CD4-positive, alpha-beta T cell treated with Interleukin-17A for 4 hours (primary cell): Measurements from ENCODE around the gene ACP7.
A peak's percentile ranks its signal among the peaks of the same experiment; 100 is the strongest.
"Not testable (repeated sequence)": the region's sequence is repeated elsewhere in the genome, so short reads cannot be mapped to it uniquely, and the experiment has no call there.

Experiments used
- DNase-seq: peaks from one replicate; pipeline ENCODE4 v3.0.0-alpha.2; 2020; ENCODE audit warnings: mixed read lengths

The ACP7 gene, protein sequence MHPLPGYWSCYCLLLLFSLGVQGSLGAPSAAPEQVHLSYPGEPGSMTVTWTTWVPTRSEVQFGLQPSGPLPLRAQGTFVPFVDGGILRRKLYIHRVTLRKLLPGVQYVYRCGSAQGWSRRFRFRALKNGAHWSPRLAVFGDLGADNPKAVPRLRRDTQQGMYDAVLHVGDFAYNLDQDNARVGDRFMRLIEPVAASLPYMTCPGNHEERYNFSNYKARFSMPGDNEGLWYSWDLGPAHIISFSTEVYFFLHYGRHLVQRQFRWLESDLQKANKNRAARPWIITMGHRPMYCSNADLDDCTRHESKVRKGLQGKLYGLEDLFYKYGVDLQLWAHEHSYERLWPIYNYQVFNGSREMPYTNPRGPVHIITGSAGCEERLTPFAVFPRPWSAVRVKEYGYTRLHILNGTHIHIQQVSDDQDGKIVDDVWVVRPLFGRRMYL

DNA sequence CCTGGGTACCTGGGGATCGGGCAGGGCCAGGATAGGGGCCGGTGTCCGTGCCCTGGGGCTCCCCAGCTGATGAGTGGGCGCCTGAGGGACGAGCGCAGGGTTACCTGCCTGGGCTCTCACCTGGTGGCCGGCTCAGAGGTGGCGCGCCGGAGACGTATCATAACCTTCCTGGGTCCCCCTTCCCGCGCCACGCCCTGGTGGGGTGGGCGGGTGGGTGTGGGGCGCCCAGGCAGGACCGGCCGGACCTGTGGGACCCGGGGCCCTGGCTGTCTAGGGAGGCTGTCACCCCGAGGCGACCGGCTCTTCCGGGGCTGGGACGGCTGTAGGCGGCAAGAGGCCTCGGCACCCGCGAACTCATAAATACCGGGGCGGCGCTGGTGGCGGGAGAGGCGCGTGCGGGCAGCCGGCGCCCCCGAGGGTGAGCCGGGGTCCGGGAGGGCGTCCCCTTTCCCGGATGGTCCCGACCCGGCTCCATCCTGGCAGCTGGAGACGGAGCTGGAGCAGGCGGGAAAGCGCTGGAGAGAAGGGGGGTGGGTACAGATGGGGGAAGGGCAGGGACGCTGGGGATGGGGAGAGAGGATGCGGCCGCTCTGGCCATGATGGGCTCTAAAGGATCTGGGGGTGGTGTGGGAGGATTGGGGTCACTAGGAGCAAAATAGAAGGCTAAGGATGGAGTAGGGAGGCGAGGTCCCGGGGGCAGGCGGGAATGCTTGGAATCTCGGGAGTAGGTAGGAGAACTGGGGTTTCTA lies at the start of gene ACP7:
Gene ACP7 (plus strand): TSS at position 386 of the 749 bp plus-strand sequence. CDS start 902 bp downstream, outside the sequence.
- DNase-seq, result peak; percentile 44

DNA sequence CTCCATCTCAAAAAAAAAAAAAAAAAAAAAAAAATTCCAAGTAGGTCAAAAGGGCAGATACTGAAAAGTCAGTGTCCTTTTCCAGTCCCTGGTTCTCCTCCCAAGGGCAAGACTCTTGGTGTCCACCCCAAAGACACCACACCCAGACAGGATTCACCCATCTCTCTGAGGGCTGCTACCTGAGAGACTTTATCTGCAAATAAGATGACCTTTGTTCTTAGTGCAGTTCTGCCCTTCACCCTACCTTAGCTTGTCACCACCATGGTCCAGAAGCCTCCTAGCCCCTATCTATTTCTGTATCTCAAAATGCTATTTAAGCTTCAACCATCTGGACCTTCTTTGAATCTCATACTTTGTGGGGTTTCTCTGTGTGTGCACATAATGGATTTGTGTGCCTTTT lies 47.6 kb upstream of the ACP7 start:
- no peak for DNase-seq

- no peak for DNase-seq
These were observed 47.0 kb upstream of the ACP7 start for GRCh38 chr19:39037194-39037593.

- peak; percentile 4 for DNase-seq
These were observed 46.1 kb upstream of the ACP7 start for GRCh38 chr19:39038098-39038497.

DNA sequence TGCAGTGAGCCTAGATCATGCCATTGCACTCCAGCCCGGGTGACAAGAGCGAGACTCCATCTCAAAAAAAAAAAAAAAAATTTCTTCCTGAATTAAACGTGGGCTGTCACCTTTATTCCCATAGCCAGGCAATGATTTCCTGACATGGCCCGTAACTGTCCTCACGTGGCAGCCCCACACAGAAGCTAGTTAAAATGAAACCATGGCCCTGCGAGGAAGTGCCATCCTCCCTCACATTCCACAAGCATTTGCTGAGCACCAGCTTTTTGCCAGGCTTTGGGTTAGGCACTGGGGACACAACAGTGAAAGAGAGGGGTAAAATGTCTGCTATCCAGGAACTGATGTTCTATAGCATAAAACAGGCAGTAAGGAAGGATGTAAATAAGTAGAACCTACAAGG lies 38.7 kb upstream of the ACP7 start:
- no peak for DNase-seq

- DNase-seq, result no peak
These were observed 37.9 kb upstream of the ACP7 start for GRCh38 chr19:39046037-39046821.

DNA sequence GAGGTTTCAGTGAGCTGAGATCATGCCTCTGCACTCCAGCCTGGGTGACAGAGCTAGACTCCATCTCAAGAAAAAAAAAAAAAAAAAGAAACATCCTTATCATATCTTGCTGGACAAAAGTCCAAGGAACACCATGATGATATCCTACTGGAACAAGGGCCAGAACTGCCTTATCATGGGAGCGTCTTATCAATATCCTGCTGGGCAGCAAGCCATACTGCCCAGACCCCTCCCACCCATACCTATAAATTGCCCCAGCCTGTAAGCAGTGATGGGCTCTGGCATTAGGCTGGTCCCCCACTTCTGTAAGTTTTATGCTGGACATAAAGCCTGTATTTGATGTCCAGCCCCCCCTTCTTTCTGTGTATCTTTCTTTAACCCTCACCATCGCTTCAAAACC lies 37.1 kb upstream of the ACP7 start:
- no peak for DNase-seq

- peak; percentile 82 for DNase-seq
These were observed 31.9 kb upstream of the ACP7 start for GRCh38 chr19:39052243-39052746.

- DNase-seq, result no peak
These were observed 31.3 kb upstream of the ACP7 start for GRCh38 chr19:39052846-39053245.

DNA sequence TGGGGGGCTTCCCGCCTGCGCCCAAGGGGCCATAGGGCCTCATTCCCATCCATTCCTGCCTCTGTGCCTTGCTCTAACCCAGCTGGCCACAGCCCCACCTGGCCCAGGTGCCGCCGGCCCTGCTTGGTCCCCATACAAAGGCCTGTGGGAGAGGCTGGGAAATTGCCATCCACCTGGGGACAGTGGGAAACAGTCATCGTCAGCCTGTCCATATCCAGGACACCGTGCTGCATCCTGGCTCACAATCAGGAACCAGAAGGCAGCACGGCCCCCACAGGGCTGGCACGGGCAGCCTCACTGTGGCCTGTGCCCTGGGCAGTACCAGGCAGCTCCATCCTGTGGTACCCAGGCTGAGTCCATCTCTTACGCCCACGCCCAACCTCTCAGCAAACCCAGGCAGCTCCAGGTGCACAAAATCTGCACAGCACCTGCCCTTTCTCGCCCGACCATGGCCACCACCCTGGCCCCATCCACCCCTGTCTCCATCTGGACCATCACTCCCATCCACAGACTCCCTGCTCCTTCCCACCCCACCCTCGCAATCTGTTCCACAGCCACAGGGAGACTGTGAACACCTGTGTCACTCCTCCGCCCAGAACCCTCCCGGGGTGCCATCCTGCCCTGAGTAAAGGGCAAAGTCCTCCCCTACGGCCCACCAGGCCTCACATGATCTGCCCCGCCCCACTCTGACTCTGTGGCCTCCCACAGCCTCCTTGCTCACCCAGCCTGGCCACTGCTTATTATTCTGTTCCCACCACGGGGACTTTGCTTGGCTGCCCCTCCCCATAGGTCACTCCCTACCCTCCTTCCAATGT lies 30.7 kb upstream of the ACP7 start:
- DNase-seq, result no peak

GRCh38 chr19:39054091-39054470 lies 30.1 kb upstream of the ACP7 start:
- DNase-seq, result no peak

- DNase-seq, result no peak
These were observed 26.6 kb upstream of the ACP7 start for GRCh38 chr19:39057615-39058014.

DNA sequence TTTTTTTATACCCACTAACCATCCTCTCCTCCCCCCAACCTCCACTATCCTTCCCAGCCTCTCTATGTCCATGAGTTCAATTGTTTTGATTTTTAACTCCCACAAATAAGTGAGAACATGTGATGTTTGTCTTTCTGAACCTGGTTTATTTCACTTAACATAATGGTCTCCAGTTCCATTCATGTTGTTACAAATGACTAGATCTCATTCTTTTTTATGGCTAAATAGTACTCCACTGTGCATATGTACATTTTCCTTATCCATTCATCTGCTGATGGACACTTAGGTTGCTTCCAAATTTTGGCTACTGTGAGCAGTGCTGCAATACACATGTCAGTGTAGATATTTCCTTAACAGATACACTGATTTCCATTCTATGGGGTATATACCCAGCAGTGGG lies 24.9 kb upstream of the ACP7 start:
- no peak for DNase-seq

DNA sequence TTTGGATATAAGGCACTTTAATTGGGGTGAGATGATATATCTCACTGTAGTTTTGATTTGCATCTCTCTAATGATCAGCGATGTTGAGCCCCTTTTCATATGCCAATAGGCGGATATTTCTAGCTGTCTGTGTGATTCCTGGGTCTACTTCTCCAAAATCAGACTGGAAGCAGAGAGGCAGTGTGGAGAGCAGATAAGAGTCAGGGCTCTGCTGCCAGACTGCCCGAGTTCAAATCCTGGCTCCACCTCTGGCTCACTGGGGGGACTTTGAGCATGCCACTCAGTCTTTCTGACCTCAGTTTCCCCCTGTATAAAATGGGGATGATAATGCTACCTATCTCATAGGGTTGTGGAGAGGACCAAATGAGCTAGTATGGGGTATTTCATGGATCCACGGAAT lies 24.0 kb upstream of the ACP7 start:
- DNase-seq, result no peak

DNA sequence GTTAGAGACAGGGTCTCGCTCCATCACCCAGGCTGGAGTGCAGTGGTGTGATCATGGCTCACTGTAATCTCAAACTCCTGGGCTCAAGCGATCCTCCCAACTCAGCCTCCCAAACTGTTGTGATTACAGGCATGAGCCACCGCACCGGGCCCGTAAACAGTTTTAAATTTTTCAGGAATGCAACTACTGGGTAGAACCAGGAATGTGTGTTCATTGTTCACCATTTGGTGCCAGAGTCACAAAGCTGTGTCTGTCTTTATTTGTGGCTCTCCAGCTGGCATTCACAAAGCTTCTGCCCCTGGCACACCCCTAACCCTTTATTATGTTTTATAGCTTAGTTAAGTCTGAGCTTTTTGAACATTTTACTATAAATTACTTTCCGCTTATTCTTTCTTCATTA lies 19.8 kb upstream of the ACP7 start:
- DNase-seq, result no peak

DNA sequence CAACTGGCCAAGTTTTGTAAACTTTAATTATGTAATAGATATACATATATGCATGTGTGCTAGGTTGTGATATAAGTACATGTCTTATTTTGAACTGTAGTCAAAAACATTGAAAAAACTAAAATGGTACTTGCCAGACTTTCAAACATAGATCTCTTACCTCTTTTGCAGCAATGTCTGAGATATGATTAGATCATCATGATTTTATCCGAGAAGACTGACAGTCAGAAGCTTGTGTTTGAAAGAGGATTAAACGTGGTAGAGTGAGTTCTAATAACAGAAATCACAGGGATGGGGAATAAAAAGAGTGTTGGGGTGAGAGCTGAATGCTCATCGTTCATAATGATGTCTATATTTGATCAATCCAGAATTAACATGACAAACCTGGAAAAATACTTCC lies 18.2 kb upstream of the ACP7 start:
- no peak for DNase-seq

- DNase-seq, result no peak
These were observed 17.1 kb upstream of the ACP7 start for GRCh38 chr19:39067104-39067503.

- DNase-seq, result not testable (repeated sequence)
These were observed 15.9 kb upstream of the ACP7 start for GRCh38 chr19:39068259-39068658.

DNA sequence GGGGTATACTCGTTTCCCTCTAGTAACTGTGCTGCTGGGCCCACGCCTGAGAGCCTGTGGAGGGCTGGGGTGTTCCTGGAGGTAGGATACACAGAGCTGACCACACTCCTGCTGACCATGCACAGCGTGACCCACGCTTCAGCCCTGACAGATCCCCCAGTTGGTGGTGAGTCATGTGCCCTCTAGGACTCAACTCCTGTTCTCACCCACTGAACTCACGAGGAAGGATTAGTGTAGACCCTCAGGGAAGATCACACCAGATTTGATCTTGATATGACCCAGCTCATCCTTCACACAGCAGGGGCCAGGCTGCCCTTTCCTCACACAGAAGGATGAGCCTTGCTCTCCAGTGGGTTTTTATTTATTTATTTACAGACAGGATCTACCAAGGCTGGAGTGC lies 13.3 kb upstream of the ACP7 start:
- DNase-seq, result no peak

- DNase-seq, result no peak
These were observed 9.9 kb upstream of the ACP7 start for GRCh38 chr19:39074205-39074692.

DNA sequence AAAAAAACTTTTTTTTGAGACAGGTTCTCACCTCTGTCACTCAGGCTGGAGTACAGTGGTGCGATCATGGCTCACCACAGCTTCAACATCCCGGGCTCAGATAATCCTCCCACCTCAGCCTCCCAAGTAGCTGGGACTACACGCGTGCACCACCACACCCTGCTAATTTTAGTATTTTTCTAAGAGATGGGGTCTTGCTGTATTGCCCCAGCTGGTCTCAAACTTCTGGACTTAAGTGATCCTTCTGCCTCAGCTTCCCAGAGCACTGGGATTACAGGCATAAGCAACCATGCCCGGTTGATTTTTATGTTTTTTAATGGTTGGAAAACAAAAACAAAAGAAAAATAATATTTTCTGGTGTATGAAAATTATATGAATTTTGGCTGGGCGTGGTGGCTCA lies 9.2 kb upstream of the ACP7 start:
- DNase-seq, result no peak

DNA sequence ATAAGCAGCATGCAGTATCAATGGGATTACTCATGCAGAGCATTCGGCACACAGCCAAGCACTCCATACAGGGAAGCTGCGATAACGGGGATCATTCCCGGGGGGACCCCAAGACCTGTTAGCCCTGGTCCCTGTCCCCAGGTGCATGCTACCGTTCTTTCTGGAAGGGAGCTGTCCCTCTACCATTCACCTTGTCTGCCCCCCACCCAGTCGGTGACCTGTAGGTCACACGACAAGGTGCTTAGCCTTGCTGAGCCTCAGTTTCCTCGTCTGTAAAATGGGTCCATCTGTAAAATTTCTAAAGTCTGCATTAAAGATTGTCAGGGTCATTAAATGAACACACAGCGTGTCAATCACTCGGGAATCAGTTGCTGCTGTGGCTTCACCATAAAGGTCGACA lies 6.8 kb upstream of the ACP7 start:
- no peak for DNase-seq
